T-cell (primary cell): ENCODE results near the gene KIF27. TPM values are rescaled to one million over a fixed set of nuclear protein-coding genes. Genes with fewer than 3 reads are reported as not detected.
"Not testable (repeated sequence)": the region's sequence is repeated elsewhere in the genome, so short reads cannot be mapped to it uniquely, and the experiment has no call there.

Experiments
- ATAC-seq, 4 experiments: fragments of 200-7000 bp in 3 of 4; fragments of 150-1000 bp in 1 of 4; cut with Tn5 transposase; replicated peaks in 1 of 4; 1 replicate in 3 of 4; 2 replicates in 1 of 4; pipeline ENCODE4 v1.10.0; 2021; ENCODE audit warnings: moderate library complexity in 3 of 4, mild to moderate bottlenecking in 2 of 4, moderate number of reproducible peaks in 1 of 4
- CTCF ChIA-PET, 2 donors: fragments of 300-600 bp; sonication (Branson Sonifier 250); formaldehyde crosslinking; loops; one replicate each; lab custom pipeline; 2022; ENCODE audit warnings: antibody characterized with exemption in 2 of 2; lab: Charles Lee
- POLR2A ChIA-PET, 2 donors: fragments of 300-600 bp; sonication (Branson Sonifier 250); formaldehyde crosslinking; loops; one replicate each; lab custom pipeline; 2022; ENCODE audit warnings: antibody characterized with exemption in 2 of 2; lab: Charles Lee
- DNase-seq, 35 experiments: peaks; one replicate each; pipeline versions ENCODE4 v3.0.0 to v3.0.0-alpha.2; 2013 to 2023
- H3K27ac ChIP-seq: one replicate; pipeline ENCODE4 v1.5.1; 2013; ENCODE audit warnings: low read length
- H3K27me3 ChIP-seq, 2 experiments: replicated peaks in 1 of 2; 1 replicate in 1 of 2; 2 replicates in 1 of 2; pipeline versions ENCODE4 v1.6.1 to v1.7.0; 2013; ENCODE audit warnings: low read length in 1 of 2, mixed read lengths in 1 of 2; ENCODE audit not compliant: control insufficient read depth in 2 of 2, insufficient read depth in 2 of 2; ENCODE audit errors: extremely low read depth in 1 of 2
- H3K36me3 ChIP-seq, 2 donors: 1 replicate in 1 of 2; 2 replicates in 1 of 2; pipeline versions ENCODE4 v1.6.1 to v1.7.0; 2013; ENCODE audit warnings: low read length in 1 of 2; ENCODE audit not compliant: control insufficient read depth in 2 of 2, insufficient read depth in 1 of 2; ENCODE audit errors: extremely low read depth in 1 of 2
- H3K4me1 ChIP-seq, 2 experiments: 1 replicate in 1 of 2; 2 replicates in 1 of 2; pipeline versions ENCODE4 v1.6.1 to v1.7.0; 2013; ENCODE audit warnings: low read length in 2 of 2, mixed read lengths in 1 of 2; ENCODE audit not compliant: insufficient read depth in 2 of 2, control insufficient read depth in 1 of 2; ENCODE audit errors: extremely low read depth in 1 of 2
- H3K4me3 ChIP-seq, 2 donors: 1 replicate in 1 of 2; 2 replicates in 1 of 2; pipeline versions ENCODE4 v1.5.1 to v1.7.0; 2013; ENCODE audit warnings: mild to moderate bottlenecking in 2 of 2, low read length in 1 of 2, moderate library complexity in 1 of 2; ENCODE audit not compliant: control insufficient read depth in 1 of 2; ENCODE audit errors: extremely low read depth in 1 of 2
- H3K9me3 ChIP-seq: 2 replicates; pipeline ENCODE4 v1.7.0; 2013
- H3K27ac Mint-ChIP-seq, 2 donors: one replicate each; pipeline ENCODE4 v1.8.0; 2020 to 2021; ENCODE audit warnings: mild to moderate bottlenecking in 2 of 2, mixed read lengths in 2 of 2
- H3K27me3 Mint-ChIP-seq, 2 donors: one replicate each; pipeline ENCODE4 v1.8.0; 2021 to 2022; ENCODE audit warnings: mixed read lengths in 2 of 2
- H3K36me3 Mint-ChIP-seq: one replicate; pipeline ENCODE4 v1.8.0; 2021; ENCODE audit warnings: mixed read lengths
- H3K4me1 Mint-ChIP-seq, 3 donors: one replicate each; pipeline ENCODE4 v1.8.0; 2020 to 2022; ENCODE audit warnings: mixed read lengths in 3 of 3, mild to moderate bottlenecking in 1 of 3
- H3K4me3 Mint-ChIP-seq, 3 donors: one replicate each; pipeline ENCODE4 v1.8.0; 2020 to 2022; ENCODE audit warnings: mild to moderate bottlenecking in 3 of 3, mixed read lengths in 3 of 3, moderate library complexity in 3 of 3
- H3K9me3 Mint-ChIP-seq, 3 donors: one replicate each; pipeline ENCODE4 v1.8.0; 2020 to 2022; ENCODE audit warnings: mixed read lengths in 3 of 3
- WGBS: methylation state at CpG from one replicate; pipeline ENCODE4 v1.1.5; 2013; ENCODE audit warnings: missing lambda C conversion rate; ENCODE audit not compliant: insufficient coverage; 5-methylcytosine and 5-hydroxymethylcytosine counted together
- total RNA-seq, 35 experiments: library from RNA in 6 of 35; stranded (reverse) in 6 of 35; fragments of 120-200 nt in 1 of 35; gene quantifications; one replicate each; pipeline versions ENCODE4 v1.2.1 to v1.2.4 and lab custom pipeline; 2013 to 2026

Gene KIF27
- total RNA-seq, 5 donors from 2014 or later (not counting 1 experiment from before 2014, with no cell fraction given) = 3.3 to 5.6 (median 4.5) TPM

DNA sequence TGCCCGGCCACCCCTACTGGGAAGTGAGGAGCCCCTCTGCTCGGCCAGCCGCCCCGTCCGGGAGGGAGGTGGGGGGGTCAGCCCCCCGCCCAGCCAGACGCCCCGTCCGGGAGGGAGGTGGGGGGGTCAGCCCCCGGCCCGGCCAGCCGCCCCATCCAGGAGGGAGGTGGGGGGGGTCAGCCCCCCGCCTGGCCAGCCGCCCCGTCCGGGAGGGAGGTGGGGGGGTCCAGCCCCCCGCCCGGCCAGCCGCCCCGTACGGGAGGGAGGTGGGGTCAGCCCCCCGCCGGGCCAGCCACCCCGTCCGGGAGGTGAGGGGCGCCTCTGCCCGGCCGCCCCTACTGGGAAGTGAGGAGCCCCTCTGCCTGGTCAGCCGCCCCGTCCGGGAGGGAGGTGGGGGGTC lies 116.8 kb downstream of the KIF27 start:
- H3K4me3 ChIP-seq, H3K9me3 Mint-ChIP-seq, DNase-seq, H3K27ac Mint-ChIP-seq, H3K27me3 Mint-ChIP-seq, H3K9me3 ChIP-seq, H3K27me3 ChIP-seq, H3K4me1 Mint-ChIP-seq, ATAC-seq, POLR2A ChIA-PET, H3K36me3 ChIP-seq, H3K27ac ChIP-seq, CTCF ChIA-PET, H3K4me1 ChIP-seq, H3K4me3 Mint-ChIP-seq: not testable (repeated sequence)
- peaks cover 21% of the 10 kb centered on the region for H3K36me3 Mint-ChIP-seq
- WGBS = no CpG with 5 or more reads among the region's 31 CpGs

DNA sequence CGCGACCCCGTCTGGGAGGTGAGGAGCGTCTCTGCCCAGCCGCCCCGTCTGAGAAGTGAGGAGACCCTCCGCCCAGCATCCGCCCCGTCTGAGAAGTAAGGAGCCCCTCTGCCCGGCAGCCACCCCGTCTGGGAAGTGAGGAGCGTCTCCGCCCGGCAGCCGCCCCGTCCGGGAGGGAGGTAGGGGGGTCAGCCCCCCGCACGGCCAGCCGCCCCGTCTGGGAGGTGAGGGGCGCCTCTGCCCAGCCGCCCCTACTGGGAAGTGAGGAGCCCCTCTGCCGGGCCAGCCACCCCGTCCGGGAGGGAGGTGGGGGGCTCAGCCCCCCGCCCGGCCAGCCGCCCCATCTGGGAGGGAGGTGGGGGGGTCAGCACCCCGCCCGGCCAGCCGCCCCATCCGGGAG lies 117.3 kb downstream of the KIF27 start:
- H3K4me1 ChIP-seq, ATAC-seq, H3K9me3 Mint-ChIP-seq, H3K27me3 ChIP-seq, H3K36me3 ChIP-seq, H3K4me3 Mint-ChIP-seq, CTCF ChIA-PET, H3K9me3 ChIP-seq, POLR2A ChIA-PET, H3K27ac Mint-ChIP-seq, H3K27ac ChIP-seq, DNase-seq, H3K4me1 Mint-ChIP-seq, H3K27me3 Mint-ChIP-seq, H3K4me3 ChIP-seq: not testable (repeated sequence)
- peaks cover 21% of the 10 kb centered on the region for H3K36me3 Mint-ChIP-seq
- no CpG with 5 or more reads among the region's 33 CpGs for WGBS

DNA sequence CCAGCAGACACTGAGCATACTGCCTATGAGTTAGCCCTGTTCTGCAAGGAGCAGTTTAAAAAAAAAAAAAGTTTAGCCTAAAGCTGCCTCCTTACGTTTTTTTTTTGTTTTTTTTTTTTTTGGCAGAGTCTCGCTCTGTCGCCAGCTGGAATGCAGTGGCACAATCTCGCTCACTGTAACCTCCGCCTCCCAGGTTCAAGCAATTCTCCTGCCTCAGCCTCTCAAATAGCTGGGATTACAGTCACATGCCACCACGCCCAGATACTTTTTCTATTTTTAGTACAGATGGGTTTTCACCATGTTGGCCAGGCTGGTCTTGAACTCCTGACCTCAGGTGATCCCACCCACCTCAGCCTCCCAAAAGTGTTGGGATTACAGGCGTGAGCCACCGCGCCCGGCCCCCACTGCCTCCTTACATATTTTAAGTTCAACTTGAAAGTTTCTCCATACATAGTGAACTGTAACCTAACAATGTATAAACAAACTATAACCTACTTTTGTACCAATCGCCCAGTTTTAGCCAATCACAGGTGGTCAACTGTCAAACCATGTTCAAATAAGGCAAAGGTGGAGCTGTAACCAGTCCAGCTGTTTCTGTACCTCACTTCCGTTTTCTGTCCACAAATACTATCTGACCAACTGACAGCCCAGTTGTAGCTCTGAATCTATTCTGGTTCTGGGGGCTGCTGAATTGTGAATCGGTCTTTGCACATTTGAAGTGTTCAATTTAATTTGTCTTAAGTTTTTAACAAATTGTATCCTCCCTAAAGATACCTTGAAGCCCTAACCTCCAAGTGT lies 120.8 kb downstream of the KIF27 start:
- no peaks in the 10 kb centered on the region for H3K9me3 ChIP-seq
- Mint-ChIP-seq H3K4me1 (no peaks in the 10 kb centered on the region), H3K27me3 (no peaks in the 10 kb centered on the region), H3K4me3 (no peak overlapping the region), H3K27ac (no peak overlapping the region), H3K36me3 (peaks cover 28% of the 10 kb centered on the region), H3K9me3 (no peaks in the 10 kb centered on the region)
- ChIA-PET POLR2A (no interaction called here), CTCF (no interaction called here)
- no peaks in the 10 kb centered on the region for H3K27me3 ChIP-seq
- H3K4me3 ChIP-seq = no peak overlapping the region
- ATAC-seq (no peak), DNase-seq (no peak)
- WGBS = 98% methylated on average over 4 of the region's 13 CpGs
- H3K4me1 ChIP-seq = no peaks in the 10 kb centered on the region
- H3K27ac ChIP-seq = no peak overlapping the region
- peaks cover 4 to 11% of the 10 kb centered on the region in 2 donors for H3K36me3 ChIP-seq

DNA sequence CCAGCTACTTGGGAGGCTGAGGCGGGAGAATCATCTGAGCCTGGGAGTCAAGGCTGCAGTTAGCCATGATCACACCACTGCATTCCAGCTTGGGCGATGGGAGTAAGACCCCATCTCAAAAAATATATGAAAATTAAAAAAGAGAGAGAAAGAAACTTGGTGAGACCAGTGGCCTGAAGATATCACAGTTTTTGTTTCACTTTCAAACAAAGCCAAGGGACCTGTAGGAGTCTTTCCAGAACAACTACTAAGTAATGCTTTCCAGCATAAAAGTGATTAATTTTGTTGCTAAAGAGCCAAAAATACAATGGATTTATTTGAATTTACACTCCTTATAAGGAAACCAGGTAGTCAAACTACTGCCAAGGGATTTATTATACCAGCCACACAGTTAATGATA lies 127.2 kb downstream of the KIF27 start:
- ATAC-seq = no peak
- Histone ChIP-seq H3K4me3 (no peak overlapping the region), H3K4me1 (no peaks in the 10 kb centered on the region), H3K27me3 (no peaks in the 10 kb centered on the region), H3K9me3 (no peaks in the 10 kb centered on the region), H3K27ac (no peak overlapping the region), H3K36me3 (peaks cover 4 to 10% of the 10 kb centered on the region in 2 donors)
- Mint-ChIP-seq H3K9me3 (no peaks in the 10 kb centered on the region), H3K27me3 (no peaks in the 10 kb centered on the region), H3K4me3 (no peak overlapping the region), H3K27ac (no peak overlapping the region), H3K36me3 (peaks cover 25% of the 10 kb centered on the region), H3K4me1 (no peaks in the 10 kb centered on the region)
- no CpG with 5 or more reads among the region's 2 CpGs for WGBS
- DNase-seq = no peak
- ChIA-PET POLR2A (no interaction called here), CTCF (no interaction called here)

DNA sequence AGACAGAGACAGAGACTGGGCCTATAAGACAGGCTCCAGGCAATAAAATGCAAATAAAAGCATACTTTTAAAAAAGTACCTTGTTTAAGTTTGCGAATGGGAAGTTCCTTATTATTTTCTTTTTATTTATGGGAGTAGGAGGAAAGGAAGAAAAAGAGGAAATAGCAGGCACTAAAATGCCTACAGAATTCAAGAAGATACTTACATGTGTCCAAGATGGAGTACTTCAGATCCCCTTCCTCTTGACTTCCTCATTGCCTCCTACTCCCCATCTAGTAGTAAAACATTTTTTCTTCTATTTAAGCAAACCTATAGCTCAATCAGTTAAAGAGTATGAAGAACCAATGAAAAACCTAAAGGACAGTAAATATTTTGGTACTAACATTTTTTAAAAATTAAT lies 128.5 kb downstream of the KIF27 start:
- Mint-ChIP-seq H3K36me3 (peaks cover 19% of the 10 kb centered on the region), H3K27ac (no peak overlapping the region), H3K27me3 (no peaks in the 10 kb centered on the region), H3K4me3 (no peak overlapping the region), H3K4me1 (no peaks in the 10 kb centered on the region), H3K9me3 (no peaks in the 10 kb centered on the region)
- ChIA-PET CTCF (no interaction called here), POLR2A (no interaction called here)
- peaks cover 0 to 4% of the 10 kb centered on the region in 2 donors for H3K36me3 ChIP-seq
- H3K27me3 ChIP-seq = no peaks in the 10 kb centered on the region
- H3K27ac ChIP-seq = no peak overlapping the region
- no peaks in the 10 kb centered on the region for H3K4me1 ChIP-seq
- DNase-seq = no peak
- H3K9me3 ChIP-seq = no peaks in the 10 kb centered on the region
- WGBS = no CpG with 5 or more reads among the region's 1 CpG
- ATAC-seq = no peak
- H3K4me3 ChIP-seq = no peak overlapping the region

Other genes with a start within 250 kb of the KIF27 start
- gene UBQLN1, start 213.5 kb downstream of the KIF27 start, total RNA-seq = 100 to 1,000 TPM in 4 of 5 donors, 10 to 100 TPM in 1; 98.1 to 141 (median 105) TPM
- gene GKAP1, start 103.7 kb downstream of the KIF27 start, total RNA-seq = 10 to 100 TPM in 2 of 5 donors, 1 to 10 TPM in 3; 9.6 to 11.4 (median 9.9) TPM
- 100 to 1,000 TPM; 459 to 671 (median 508) TPM for gene HNRNPK, start 58.8 kb upstream of the KIF27 start, total RNA-seq
- gene RMI1, start 59.4 kb upstream of the KIF27 start, total RNA-seq = 1 to 10 TPM; 2.3 to 6.9 (median 5.3) TPM